Trophoblast cell (in vitro differentiated cells and primary cell): ENCODE measurements around the gene DCP2.
"Not testable (repeated sequence)": the region's sequence is repeated elsewhere in the genome, so short reads cannot be mapped to it uniquely, and the experiment has no call there.

ENCODE experiments used
- DNase-seq, 2 donors: peaks; one replicate each; pipeline ENCODE4 v3.0.0-alpha.2; 2016
- H2AFZ ChIP-seq: 2 replicates; pipeline ENCODE4 v1.6.1; 2013; ENCODE audit warnings: low read length, moderate library complexity, mild to moderate bottlenecking; ENCODE audit not compliant: insufficient read depth, poor library complexity
- H2AK5ac ChIP-seq: 2 replicates; pipeline ENCODE4 v1.6.1; 2013; ENCODE audit warnings: mild to moderate bottlenecking, low read length
- H2BK120ac ChIP-seq: 2 replicates; pipeline ENCODE4 v1.6.1; 2013; ENCODE audit warnings: low read length, mild to moderate bottlenecking, moderate library complexity; ENCODE audit not compliant: insufficient read depth, poor library complexity
- H2BK12ac ChIP-seq: 2 replicates; pipeline ENCODE4 v1.6.1; 2013; ENCODE audit warnings: mild to moderate bottlenecking, low read length, moderate library complexity
- H2BK5ac ChIP-seq: 2 replicates; pipeline ENCODE4 v1.6.1; 2013; ENCODE audit warnings: low read length, low read depth, moderate library complexity, mild to moderate bottlenecking; ENCODE audit not compliant: poor library complexity
- H3K14ac ChIP-seq: 2 replicates; pipeline ENCODE4 v1.6.1; 2013; ENCODE audit warnings: mild to moderate bottlenecking, low read length
- H3K18ac ChIP-seq: 2 replicates; pipeline ENCODE4 v1.6.1; 2013; ENCODE audit warnings: mild to moderate bottlenecking, low read length
- H3K23ac ChIP-seq: 2 replicates; pipeline ENCODE4 v1.6.1; 2013; ENCODE audit warnings: low read length
- H3K27ac ChIP-seq: 2 replicates; pipeline ENCODE4 v1.5.1; 2013; ENCODE audit warnings: low read depth, mild to moderate bottlenecking, inconsistent platforms, low read length, moderate library complexity
- H3K27me3 ChIP-seq: 2 replicates; pipeline ENCODE4 v1.6.1; 2013; ENCODE audit warnings: inconsistent platforms, mild to moderate bottlenecking, low read length, moderate library complexity; ENCODE audit not compliant: insufficient read depth
- H3K36me3 ChIP-seq, 2 experiments: 1 replicate in 1 of 2; 2 replicates in 1 of 2; pipeline ENCODE4 v1.6.1; 2013; ENCODE audit warnings: low read length in 2 of 2, mild to moderate bottlenecking in 2 of 2, moderate library complexity in 1 of 2; ENCODE audit not compliant: insufficient read depth in 2 of 2, control insufficient read depth in 1 of 2
- H3K4ac ChIP-seq: 2 replicates; pipeline ENCODE4 v1.6.1; 2013; ENCODE audit warnings: low read depth, mild to moderate bottlenecking, low read length, moderate library complexity
- H3K4me1 ChIP-seq, 2 experiments: 1 replicate in 1 of 2; 2 replicates in 1 of 2; pipeline ENCODE4 v1.6.1; 2013; ENCODE audit warnings: low read length in 2 of 2, mild to moderate bottlenecking in 2 of 2, moderate library complexity in 1 of 2; ENCODE audit not compliant: insufficient read depth in 2 of 2, control insufficient read depth in 1 of 2
- H3K4me2 ChIP-seq: 2 replicates; pipeline ENCODE4 v1.6.1; 2013; ENCODE audit warnings: inconsistent platforms, mild to moderate bottlenecking, low read length, moderate library complexity
- H3K4me3 ChIP-seq: 2 replicates; pipeline ENCODE4 v1.5.1; 2013; ENCODE audit warnings: mild to moderate bottlenecking, low read depth, low read length, inconsistent platforms
- H3K79me1 ChIP-seq: one replicate; pipeline ENCODE4 v1.6.1; 2013; ENCODE audit warnings: low read length
- H3K79me2 ChIP-seq: 2 replicates; pipeline ENCODE4 v1.6.1; 2013; ENCODE audit warnings: low read length, mild to moderate bottlenecking; ENCODE audit not compliant: control insufficient read depth, insufficient read depth, poor library complexity
- H3K9ac ChIP-seq: 2 replicates; pipeline ENCODE4 v1.6.1; 2013; ENCODE audit warnings: mild to moderate bottlenecking, low read length
- H3K9me3 ChIP-seq: 2 replicates; pipeline ENCODE4 v1.6.1; 2013; ENCODE audit warnings: low read depth, mild to moderate bottlenecking, control low read depth, inconsistent platforms, low read length; ENCODE audit not compliant: insufficient read depth
- H4K12ac ChIP-seq: 2 replicates; pipeline ENCODE4 v1.6.1; 2013; ENCODE audit warnings: low read depth, mild to moderate bottlenecking, low read length, moderate library complexity
- H4K8ac ChIP-seq: 2 replicates; pipeline ENCODE4 v1.6.1; 2013; ENCODE audit warnings: low read depth, mild to moderate bottlenecking, low read length, moderate library complexity
- H4K91ac ChIP-seq: one replicate; pipeline ENCODE4 v1.6.1; 2013; ENCODE audit warnings: low read depth, mild to moderate bottlenecking, low read length, moderate library complexity
- WGBS: extraction: QIAGEN DNeasy Blood & Tissue Kit; methylation state at CpG from one replicate; pipeline ENCODE4 v1.1.7; 2013; ENCODE audit warnings: missing lambda C conversion rate; ENCODE audit not compliant: insufficient read length, insufficient coverage; ENCODE audit errors: extremely low coverage; 5-methylcytosine and 5-hydroxymethylcytosine counted together

DCP2 gene

DNA sequence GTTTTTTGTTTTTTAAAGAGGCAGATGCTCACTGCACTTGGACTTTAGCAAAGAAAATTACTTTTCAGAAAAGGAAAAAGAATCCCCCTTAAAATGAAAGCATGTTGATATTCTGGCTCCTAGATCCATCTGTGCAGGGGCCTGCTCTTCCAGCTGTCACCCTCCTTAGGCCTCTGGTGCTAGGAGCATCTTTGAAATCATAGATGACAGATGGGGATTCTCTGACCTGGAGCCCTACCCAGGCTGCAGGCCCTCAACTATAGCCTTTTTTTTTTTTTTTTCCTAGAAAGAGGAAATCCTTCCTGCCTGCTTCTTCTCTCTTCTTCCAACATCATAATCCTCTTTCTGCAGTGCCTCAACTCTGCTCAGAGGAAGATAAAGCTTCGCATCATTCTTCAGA is 16.3 kb upstream of the DCP2 start:
- H3K18ac ChIP-seq, result no peak overlapping the region
- H2AFZ ChIP-seq, result no peak overlapping the region
- no peaks in the 10 kb centered on the region for H3K36me3 ChIP-seq
- H3K4me2 ChIP-seq, result no peak overlapping the region
- H3K27ac ChIP-seq, result no peak overlapping the region
- no peak overlapping the region for H3K23ac ChIP-seq
- no peak overlapping the region for H4K91ac ChIP-seq
- H3K27me3 ChIP-seq, result no peaks in the 10 kb centered on the region
- H3K9ac ChIP-seq, result no peak overlapping the region
- H2AK5ac ChIP-seq, result no peak overlapping the region
- H3K9me3 ChIP-seq, result no peaks in the 10 kb centered on the region
- no peak overlapping the region for H2BK5ac ChIP-seq
- no peak overlapping the region for H4K12ac ChIP-seq
- no peak overlapping the region for H2BK12ac ChIP-seq
- H3K14ac ChIP-seq, result no peak overlapping the region
- no peak overlapping the region for H3K4me3 ChIP-seq
- no peak overlapping the region for H4K8ac ChIP-seq
- no peaks in the 10 kb centered on the region for H3K4me1 ChIP-seq
- WGBS, result no CpG with 5 or more reads among the region's 1 CpG
- no peak overlapping the region for H2BK120ac ChIP-seq
- no peaks in the 10 kb centered on the region for H3K79me1 ChIP-seq
- no peak for DNase-seq
- no peaks in the 10 kb centered on the region for H3K79me2 ChIP-seq
- H3K4ac ChIP-seq, result no peak overlapping the region

DNA sequence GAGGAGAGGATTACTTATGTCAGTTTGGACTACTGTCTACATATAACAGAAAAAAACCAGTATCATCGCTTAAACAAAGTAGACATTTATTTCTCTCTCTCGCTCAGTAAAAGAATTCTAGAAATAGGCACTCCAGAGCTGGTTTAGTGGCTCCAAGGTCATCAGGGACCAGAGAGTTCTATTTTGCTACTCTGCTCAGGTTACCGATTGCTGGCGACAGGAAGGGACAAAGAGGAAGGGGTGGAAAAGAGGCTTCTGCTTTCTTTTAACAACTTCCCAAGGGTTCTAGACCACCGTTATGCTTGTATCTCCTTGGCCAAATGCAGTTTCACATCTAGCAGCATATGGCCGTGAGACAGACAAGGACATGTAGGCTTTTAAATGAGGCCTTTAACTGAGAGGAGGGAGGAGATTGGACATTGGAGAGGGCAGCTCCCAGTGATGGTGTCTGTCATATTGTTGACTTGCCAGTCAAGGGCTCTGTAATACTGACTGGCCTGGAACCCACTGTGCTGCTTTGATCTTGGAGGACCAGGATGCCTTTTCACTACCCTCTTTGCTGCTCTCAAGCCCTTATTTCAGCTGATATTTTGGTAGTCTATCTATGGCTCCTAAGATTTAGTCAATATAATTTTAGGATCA is 15.6 kb upstream of the DCP2 start:
- Histone ChIP-seq H3K79me1 (no peaks in the 10 kb centered on the region), H2AFZ (no peak overlapping the region), H2AK5ac (no peak overlapping the region), H4K8ac (no peak overlapping the region), H3K4me2 (no peak overlapping the region), H2BK120ac (no peak overlapping the region), H2BK5ac (no peak overlapping the region), H3K9me3 (no peaks in the 10 kb centered on the region), H3K14ac (no peak overlapping the region), H3K27ac (no peak overlapping the region), H3K4me1 (no peaks in the 10 kb centered on the region), H4K12ac (no peak overlapping the region), H3K4me3 (no peak overlapping the region), H3K36me3 (no peaks in the 10 kb centered on the region), H3K18ac (no peak overlapping the region), H4K91ac (no peak overlapping the region), H3K27me3 (no peaks in the 10 kb centered on the region), H2BK12ac (no peak overlapping the region), H3K79me2 (no peaks in the 10 kb centered on the region), H3K23ac (no peak overlapping the region), H3K9ac (no peak overlapping the region), H3K4ac (no peak overlapping the region)
- no peak for DNase-seq
- WGBS, result no CpG with 5 or more reads among the region's 6 CpGs

DNA sequence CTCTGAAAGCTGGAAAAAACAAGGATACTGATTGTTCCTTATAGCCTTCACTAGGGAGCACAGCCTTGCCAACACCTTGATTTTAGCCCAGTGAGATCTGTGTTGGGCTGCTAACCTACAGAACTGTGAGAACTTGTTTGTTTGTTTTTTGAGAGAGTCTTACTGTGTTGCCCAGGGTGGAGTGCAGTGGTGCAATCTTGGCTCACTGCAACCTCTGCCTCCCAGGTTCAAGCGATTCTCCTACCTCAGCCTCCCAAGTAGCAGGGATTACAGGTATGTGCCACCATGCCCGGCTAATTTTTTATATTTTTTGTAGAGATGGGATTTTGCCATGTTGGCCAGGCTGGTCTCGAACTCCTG is 13.2 kb upstream of the DCP2 start:
- not testable (repeated sequence) for H2AK5ac ChIP-seq, DNase-seq, H3K23ac ChIP-seq, H3K4me1 ChIP-seq, H2BK5ac ChIP-seq, H2BK12ac ChIP-seq, H3K4me2 ChIP-seq, H3K4me3 ChIP-seq, H3K9ac ChIP-seq, H2AFZ ChIP-seq, H4K12ac ChIP-seq, H3K4ac ChIP-seq, H3K27ac ChIP-seq, H4K8ac ChIP-seq, H3K36me3 ChIP-seq, H3K79me1 ChIP-seq, H3K9me3 ChIP-seq, H3K14ac ChIP-seq, H3K27me3 ChIP-seq, H4K91ac ChIP-seq, H3K18ac ChIP-seq, H3K79me2 ChIP-seq, H2BK120ac ChIP-seq
- WGBS, result no CpG with 5 or more reads among the region's 3 CpGs

DNA sequence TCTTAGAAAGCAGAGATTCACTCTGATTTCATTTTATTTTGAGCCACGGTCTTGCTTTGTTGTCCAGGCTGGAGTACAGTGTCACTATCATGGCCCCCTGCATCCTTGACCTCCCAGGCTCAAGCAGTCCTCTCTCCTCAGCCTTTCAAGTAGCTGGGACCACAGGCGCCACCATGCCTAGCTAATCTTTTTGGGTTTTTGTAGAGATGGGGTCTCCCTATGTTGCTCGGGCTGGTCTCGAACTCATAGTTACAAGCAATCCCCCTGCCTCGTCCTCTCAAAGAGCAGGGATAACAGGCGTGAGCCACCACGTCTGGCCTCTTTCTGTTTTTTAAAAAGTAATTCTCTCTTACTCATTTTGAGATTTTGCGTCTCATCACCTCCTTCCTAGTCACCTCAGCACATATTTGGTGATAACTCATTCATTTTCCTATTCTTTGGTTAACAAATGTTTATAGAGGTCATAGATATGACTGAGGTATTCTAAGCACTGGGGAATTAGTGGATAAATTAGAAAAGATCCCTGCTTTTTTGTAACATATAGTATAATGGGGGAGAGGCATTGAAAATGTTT is 10.8 kb upstream of the DCP2 start:
- Histone ChIP-seq H3K23ac (no peak overlapping the region), H2BK120ac (no peak overlapping the region), H3K9ac (no peak overlapping the region), H3K9me3 (no peaks in the 10 kb centered on the region), H3K36me3 (no peaks in the 10 kb centered on the region), H4K91ac (no peak overlapping the region), H3K4me2 (no peak overlapping the region), H2AK5ac (no peak overlapping the region), H3K4me1 (peaks cover 8% of the 10 kb centered on the region in 2 experiments), H3K27me3 (no peaks in the 10 kb centered on the region), H3K14ac (no peak overlapping the region), H2BK12ac (no peak overlapping the region), H4K12ac (no peak overlapping the region), H3K79me2 (no peaks in the 10 kb centered on the region), H2BK5ac (no peak overlapping the region), H2AFZ (no peak overlapping the region), H3K27ac (no peak overlapping the region), H3K4ac (no peak overlapping the region), H3K79me1 (peaks cover 7% of the 10 kb centered on the region), H4K8ac (no peak overlapping the region), H3K18ac (no peak overlapping the region), H3K4me3 (no peak overlapping the region)
- no CpG with 5 or more reads among the region's 8 CpGs for WGBS
- no peak for DNase-seq
